ENCODE data around the gene ATP9B. TPM values are rescaled to one million over a fixed set of nuclear protein-coding genes. Genes with fewer than 3 reads are reported as not detected.

The ATP9B gene
- total and polyA plus RNA-seq, 10 donors = 7.5 to 58.4 (median 42.7) TPM

DNA sequence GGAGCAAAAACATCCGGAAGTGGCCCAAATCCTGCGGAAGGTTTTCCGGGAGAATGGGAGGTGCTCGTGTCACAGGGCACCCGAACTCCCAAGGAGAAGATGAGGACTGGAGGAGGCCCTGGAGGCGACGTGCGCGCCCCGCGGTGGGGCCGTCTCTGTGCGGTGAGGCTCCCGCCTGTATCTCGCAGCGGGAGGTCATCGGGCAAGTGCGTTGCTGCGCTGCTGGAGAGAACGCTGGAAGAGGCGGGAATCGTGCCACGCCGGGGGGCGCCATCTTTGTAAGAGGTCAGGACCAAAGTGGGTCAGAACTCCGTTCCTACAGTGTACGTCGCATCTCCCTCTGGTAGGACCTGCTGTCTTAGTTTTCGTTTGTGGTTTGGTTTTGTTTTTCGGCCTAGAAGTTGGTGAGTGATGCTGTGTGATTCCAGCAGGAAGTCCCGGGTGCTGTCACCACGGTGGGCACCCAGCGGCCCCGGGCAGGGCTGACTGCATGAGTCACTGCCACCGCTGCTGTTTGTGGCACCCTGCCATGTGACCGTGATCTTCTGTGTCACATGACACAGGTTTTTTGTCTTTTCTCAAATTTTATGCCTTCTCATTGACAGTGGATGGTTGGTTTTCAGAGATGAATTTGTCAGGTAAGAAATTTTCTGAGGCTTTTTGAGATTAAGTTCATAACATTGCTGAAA is 21.5 kb upstream of the ATP9B start:
- no peak for DNase-seq
- intact Hi-C loops (cut with DNase I; ENCODE audit: low total_unique reads) = no loop called here
- Histone ChIP-seq H3K27ac (no peak overlapping the region), H3K27me3 (replicated peaks in 1 of 7) (peaks cover 0 to 10% (median 0%) of the 10 kb centered on the region in 7 donors), H3K36me3 (no peaks in the 10 kb centered on the region), H3K4me1 (no peaks in the 10 kb centered on the region), H3K4me3 (no peak overlapping the region), H3K9me3 (no peaks in the 10 kb centered on the region)
- 90 to 94% (median 92%) methylated on average over 36 of the region's 36 CpGs for WGBS, 5 donors
- TF ChIP-seq POLR2AphosphoS5 (IDR thresholded peaks at IDR 0.05) (no peak), POLR2A (IDR thresholded peaks at IDR 0.05) (no peak), CTCF (IDR thresholded peaks at IDR 0.05 in 8 of 11, conservative IDR thresholded peaks at IDR 0.05 in 3 of 11) (no peak)

GRCh38 chr18:79048245-79048632 is 21.0 kb upstream of the ATP9B start:
- Histone ChIP-seq H3K27me3 (replicated peaks in 1 of 7) (peaks cover 0 to 10% (median 0%) of the 10 kb centered on the region in 7 donors), H3K4me3 (no peak overlapping the region), H3K9me3 (no peaks in the 10 kb centered on the region), H3K36me3 (no peaks in the 10 kb centered on the region), H3K4me1 (no peaks in the 10 kb centered on the region), H3K27ac (no peak overlapping the region)
- DNase-seq = no peak
- WGBS, 5 donors = 90 to 95% (median 94%) methylated on average over 5 to 8 of the region's 8 CpGs
- intact Hi-C loops (cut with DNase I; ENCODE audit: low total_unique reads) = no loop called here
- TF ChIP-seq POLR2A (IDR thresholded peaks at IDR 0.05) (no peak), CTCF (IDR thresholded peaks at IDR 0.05 in 8 of 11, conservative IDR thresholded peaks at IDR 0.05 in 3 of 11) (no peak), POLR2AphosphoS5 (IDR thresholded peaks at IDR 0.05) (no peak)

DNA sequence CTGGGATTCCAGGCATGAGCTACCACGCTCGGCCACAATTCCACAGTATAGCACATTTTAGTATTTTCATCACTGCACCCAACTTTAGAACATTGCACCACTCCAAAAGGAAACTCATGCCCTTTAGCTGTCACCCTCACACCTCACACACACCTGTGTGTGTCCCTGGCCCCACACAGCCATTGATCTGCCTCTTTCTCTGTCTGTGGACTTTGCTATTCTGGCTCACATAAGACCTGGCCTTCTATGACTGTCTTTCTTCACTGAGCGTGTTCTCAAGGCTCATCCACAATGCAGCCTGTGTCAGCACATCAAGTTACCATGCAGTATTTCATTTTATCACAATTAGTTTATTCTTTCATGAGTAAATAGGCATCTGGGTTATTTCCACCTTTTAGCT is 19.7 kb upstream of the ATP9B start:
- 77 to 97% (median 93%) methylated on average over 3 of the region's 3 CpGs for WGBS, 5 donors
- H3K9me3 ChIP-seq = no peaks in the 10 kb centered on the region
- intact Hi-C loops (cut with DNase I; ENCODE audit: low total_unique reads) = no loop called here
- no peaks in the 10 kb centered on the region for H3K4me1 ChIP-seq
- peaks cover 0 to 16% (median 0%) of the 10 kb centered on the region in 7 donors for H3K27me3 ChIP-seq (replicated peaks in 1 of 7)
- H3K4me3 ChIP-seq = no peak overlapping the region
- no peak for DNase-seq
- H3K36me3 ChIP-seq = no peaks in the 10 kb centered on the region
- TF ChIP-seq POLR2A (IDR thresholded peaks at IDR 0.05) = no peak
- TF ChIP-seq CTCF (IDR thresholded peaks at IDR 0.05 in 8 of 11, conservative IDR thresholded peaks at IDR 0.05 in 3 of 11) = no peak
- TF ChIP-seq POLR2AphosphoS5 (IDR thresholded peaks at IDR 0.05) = no peak
- H3K27ac ChIP-seq = no peak overlapping the region

DNA sequence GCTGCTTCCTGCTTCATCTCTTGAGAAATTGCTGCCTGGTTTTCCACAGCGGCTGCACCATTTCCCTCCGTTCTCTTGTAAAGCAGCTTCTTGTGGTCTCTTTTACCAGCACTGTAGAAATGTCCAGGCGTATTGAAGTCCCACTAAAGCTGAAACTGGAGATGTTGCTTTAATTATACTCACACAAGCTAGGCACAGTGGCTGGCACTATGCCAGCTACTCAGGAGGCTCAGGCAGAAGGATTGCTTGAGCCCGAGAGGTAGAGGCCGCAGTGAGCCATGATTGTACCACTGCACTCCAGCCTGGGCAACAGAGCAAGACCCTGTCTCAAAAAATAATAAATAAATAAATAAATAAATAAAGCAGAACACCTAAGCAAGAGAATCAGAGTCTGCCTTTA is 19.2 kb upstream of the ATP9B start:
- Histone ChIP-seq H3K36me3 (no peaks in the 10 kb centered on the region), H3K27me3 (replicated peaks in 1 of 7) (peaks cover 0 to 16% (median 0%) of the 10 kb centered on the region in 7 donors), H3K4me3 (no peak overlapping the region), H3K4me1 (no peaks in the 10 kb centered on the region), H3K9me3 (no peaks in the 10 kb centered on the region), H3K27ac (no peak overlapping the region)
- DNase-seq = no peak
- WGBS, 5 donors = 82 to 95% (median 90%) methylated on average over 5 of the region's 5 CpGs
- intact Hi-C loops (cut with DNase I; ENCODE audit: low total_unique reads) = no loop called here
- no peak for TF ChIP-seq POLR2A (IDR thresholded peaks at IDR 0.05)
- no peak for TF ChIP-seq CTCF (IDR thresholded peaks at IDR 0.05 in 8 of 11, conservative IDR thresholded peaks at IDR 0.05 in 3 of 11)
- no peak for TF ChIP-seq POLR2AphosphoS5 (IDR thresholded peaks at IDR 0.05)

Data from spleen (tissue), 11 donors.